Measurements from ENCODE around the gene ATN1.
"Not testable (repeated sequence)": the region's sequence is repeated elsewhere in the genome, so short reads cannot be mapped to it uniquely, and the experiment has no call there.

The ATN1 gene, protein sequence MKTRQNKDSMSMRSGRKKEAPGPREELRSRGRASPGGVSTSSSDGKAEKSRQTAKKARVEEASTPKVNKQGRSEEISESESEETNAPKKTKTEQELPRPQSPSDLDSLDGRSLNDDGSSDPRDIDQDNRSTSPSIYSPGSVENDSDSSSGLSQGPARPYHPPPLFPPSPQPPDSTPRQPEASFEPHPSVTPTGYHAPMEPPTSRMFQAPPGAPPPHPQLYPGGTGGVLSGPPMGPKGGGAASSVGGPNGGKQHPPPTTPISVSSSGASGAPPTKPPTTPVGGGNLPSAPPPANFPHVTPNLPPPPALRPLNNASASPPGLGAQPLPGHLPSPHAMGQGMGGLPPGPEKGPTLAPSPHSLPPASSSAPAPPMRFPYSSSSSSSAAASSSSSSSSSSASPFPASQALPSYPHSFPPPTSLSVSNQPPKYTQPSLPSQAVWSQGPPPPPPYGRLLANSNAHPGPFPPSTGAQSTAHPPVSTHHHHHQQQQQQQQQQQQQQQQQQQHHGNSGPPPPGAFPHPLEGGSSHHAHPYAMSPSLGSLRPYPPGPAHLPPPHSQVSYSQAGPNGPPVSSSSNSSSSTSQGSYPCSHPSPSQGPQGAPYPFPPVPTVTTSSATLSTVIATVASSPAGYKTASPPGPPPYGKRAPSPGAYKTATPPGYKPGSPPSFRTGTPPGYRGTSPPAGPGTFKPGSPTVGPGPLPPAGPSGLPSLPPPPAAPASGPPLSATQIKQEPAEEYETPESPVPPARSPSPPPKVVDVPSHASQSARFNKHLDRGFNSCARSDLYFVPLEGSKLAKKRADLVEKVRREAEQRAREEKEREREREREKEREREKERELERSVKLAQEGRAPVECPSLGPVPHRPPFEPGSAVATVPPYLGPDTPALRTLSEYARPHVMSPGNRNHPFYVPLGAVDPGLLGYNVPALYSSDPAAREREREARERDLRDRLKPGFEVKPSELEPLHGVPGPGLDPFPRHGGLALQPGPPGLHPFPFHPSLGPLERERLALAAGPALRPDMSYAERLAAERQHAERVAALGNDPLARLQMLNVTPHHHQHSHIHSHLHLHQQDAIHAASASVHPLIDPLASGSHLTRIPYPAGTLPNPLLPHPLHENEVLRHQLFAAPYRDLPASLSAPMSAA (N-terminal part only)

DNA sequence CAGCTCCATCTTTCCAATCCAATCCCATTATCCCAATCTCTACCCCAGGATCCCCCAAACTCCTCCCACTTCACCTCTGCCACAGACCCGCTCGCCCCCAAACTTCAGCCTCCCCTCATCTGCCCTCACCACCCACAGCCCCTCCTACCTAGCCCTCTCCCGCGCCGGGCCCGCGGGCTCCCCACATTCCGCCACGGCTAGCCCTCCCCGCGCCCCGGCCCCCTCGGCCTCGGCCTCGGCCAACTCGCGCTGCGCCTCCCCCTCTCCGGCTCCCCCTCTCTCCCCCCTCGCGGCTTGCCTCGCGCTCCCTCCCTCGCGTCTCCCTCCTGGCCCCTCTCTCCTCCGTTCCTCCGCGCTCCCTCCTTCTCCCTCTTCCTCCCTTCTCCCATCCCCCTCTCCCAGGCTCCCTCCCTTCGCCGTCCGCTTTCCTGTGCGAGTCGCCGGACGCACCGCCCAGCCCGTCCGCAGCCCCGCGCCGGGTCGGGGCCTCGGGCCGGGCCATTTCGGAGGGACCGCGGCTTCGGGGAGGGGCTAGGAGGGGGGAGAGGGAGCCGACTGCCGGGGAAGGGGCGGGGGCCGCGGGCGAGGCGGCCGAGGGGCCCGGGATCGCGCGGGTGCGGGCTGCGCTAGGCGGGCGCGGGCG is at the start of gene ATN1:
Gene ATN1, plus strand, starts transcription at position 581 of the 643 bp plus-strand sequence. CDS start 6,043 bp downstream, outside the sequence.
- peak; percentile 24 for ATAC-seq
- DNase-seq: peak; percentile 62

DNA sequence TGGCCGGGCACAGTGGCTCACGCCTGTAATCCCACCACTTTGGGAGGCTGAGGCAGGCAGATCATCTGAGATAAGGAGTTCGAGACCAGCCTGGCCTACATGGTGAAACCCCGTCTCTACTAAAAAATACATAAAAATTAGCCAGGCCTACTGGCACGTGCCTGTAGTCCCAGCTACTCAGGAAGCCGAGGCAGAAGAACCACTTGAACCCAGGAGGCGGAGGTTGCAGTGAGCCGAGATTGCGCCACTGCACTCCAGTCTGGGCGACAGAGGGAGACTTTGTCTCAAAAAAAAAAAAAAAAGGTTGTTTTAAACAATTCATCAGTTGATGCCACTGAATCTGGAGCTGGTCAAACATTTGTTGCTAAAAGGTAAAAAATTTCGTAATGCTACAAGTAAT is 47.9 kb upstream of the ATN1 start:
- ATAC-seq: not testable (repeated sequence)

DNA sequence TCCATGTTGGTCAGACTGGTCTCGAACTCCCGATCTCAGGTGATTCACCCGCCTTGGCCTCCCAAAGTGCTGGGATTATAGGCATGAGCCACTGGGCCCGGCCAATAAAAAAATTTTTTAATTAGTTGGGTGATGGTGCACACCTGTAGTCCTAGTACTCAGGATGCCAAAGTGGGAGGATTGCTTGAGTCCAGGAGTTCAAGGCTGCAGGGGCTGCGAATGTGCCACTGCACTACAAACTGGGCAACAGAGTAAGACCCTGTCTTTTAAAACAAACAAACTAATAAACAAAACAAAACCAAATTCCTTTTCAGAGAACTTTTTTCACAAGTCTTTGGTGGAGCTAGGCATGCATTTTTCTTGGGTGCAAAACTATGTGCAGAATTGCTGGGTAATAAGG is 44.5 kb upstream of the ATN1 start:
- DNase-seq (no peak), ATAC-seq (no peak)

More for the DNA sequence above, 47.9 kb upstream of the ATN1 start:
- not testable (repeated sequence) for DNase-seq

DNA sequence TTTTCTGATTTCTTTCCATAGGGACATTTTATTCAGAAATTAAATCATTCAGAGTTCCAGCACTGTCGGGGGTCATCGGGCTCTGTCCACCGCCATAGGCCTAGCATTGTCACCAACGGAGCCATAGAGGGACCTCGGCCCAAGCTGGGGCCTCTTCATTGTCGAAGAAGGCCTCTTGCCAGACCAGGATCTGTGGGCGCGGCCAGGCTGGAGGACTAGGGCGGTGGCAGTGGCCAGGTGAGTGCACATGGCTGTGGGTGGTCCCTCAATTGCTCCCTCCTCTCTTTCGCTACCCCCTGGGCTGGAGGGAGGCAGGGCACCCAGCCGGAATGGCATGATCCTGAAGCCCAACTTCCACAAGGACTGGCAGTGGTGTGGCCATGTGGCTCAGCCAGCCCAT is 44.1 kb upstream of the ATN1 start:
- DNase-seq: no peak
- ATAC-seq: no peak

DNA sequence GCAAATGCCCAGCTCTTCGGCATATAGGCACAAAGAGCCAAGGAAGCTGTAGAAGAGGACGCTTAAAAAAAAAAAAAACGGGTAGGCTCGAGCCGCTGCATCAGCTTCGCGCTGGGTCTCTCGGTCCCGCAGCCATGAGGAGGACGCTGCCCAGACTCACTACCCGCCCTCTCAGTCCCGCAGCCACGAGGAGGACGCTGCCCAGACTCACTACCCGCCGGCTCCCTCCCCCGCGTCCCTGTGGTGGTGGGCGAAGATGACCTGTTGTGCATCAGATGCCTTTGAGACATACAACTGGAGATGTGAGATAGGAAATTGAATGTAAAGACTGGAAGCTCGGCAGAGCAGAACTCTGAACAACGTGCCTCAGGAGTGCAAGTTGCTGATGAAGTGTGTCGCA is 43.2 kb upstream of the ATN1 start:
- DNase-seq (no peak), ATAC-seq (no peak)

DNA sequence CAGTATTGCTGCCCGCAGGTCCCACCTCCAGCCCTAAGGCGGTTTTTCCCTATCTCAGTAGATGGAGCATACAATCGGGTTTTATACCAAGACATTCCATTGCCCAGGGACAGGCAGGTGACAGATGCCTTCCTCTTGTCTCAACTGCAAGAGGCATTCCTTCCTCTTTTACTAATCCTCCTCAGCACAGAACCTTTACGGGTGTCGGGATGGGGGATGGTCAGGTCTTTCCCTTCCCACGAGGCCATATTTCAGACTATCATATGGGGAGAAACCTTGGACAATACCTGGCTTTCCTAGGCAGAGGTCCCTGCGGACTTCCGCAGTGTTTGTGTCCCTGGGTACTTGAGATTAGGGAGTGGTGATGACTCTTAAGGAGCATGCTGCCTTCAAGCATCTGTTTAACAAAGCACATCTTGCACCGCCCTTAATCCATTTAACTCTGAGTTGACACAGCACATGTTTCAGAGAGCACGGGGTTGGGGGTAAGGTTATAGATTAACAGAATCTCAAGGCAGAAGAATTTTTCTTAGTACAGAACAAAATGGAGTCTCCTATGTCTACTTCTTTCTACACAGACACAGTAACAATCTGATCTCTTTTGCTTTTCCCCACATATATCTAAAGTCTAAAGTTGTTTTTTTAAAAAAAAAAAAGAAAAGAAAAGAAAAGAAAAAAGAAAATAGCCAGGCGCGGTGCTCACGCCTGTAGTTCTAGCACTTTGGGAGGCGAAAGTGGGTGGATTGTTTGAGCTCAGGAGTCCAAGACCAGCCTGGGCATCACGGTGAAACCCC is 41.4 kb upstream of the ATN1 start:
- not testable (repeated sequence) for ATAC-seq, DNase-seq

DNA sequence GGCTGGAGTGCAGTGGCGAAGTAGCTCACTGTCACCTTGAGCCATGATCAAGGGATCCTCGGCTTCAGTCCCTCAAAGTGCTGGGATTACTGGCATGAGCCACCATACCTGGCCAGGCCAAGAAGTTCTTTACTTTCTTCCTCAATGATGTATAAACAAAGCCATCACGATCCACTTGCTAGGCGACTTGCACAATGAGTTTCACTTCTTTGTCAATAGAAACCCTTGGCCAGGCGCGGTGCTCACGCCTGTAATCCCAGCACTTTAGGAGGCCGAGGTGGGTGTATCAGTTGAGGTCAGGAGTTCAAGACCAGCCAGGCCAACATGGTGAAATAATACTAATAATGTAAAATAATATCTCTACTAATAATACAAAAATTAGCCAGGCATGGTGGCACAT is 40.3 kb upstream of the ATN1 start:
- no peak for ATAC-seq
- DNase-seq: no peak

DNA sequence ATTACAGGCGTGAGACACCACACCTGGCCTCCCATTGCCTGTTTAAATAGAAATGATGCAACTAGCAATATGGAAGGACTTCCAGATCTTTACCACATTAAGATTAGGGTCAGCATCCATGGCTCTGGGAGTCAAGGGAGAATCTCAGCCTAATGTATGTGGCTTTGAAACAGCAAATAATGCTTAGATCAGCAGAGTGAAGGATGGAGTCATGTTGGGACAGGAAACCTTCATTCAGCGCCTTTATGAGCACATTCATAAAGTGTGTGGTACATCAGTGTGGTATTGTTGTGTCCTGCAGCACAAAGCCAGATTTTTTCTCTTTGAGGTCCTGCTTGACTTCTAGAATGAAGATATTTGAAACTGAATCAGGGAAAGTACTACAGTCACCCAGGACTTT is 39.4 kb upstream of the ATN1 start:
- DNase-seq: no peak

DNA sequence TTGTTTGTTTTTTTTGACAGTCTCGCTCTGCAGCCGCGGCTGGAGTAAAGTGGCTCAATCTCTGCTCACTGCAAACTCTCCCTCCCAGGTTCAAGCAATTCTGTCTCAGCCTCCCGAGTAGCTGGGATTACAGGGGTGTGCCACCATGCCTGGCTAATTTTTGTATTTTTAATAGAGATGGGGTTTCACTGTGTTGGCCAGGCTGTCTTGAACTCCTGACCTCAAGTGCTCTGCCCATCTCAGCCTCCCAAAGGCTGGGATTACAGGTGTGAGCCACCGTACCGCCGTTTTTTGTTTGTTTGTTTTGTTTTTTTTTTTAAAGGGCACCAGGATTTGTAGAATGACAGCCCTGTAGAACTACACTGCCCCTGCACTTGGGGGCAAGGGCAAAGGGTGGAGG is 39.0 kb upstream of the ATN1 start:
- not testable (repeated sequence) for ATAC-seq

More for the DNA sequence above, 39.4 kb upstream of the ATN1 start:
- no peak for ATAC-seq

DNA sequence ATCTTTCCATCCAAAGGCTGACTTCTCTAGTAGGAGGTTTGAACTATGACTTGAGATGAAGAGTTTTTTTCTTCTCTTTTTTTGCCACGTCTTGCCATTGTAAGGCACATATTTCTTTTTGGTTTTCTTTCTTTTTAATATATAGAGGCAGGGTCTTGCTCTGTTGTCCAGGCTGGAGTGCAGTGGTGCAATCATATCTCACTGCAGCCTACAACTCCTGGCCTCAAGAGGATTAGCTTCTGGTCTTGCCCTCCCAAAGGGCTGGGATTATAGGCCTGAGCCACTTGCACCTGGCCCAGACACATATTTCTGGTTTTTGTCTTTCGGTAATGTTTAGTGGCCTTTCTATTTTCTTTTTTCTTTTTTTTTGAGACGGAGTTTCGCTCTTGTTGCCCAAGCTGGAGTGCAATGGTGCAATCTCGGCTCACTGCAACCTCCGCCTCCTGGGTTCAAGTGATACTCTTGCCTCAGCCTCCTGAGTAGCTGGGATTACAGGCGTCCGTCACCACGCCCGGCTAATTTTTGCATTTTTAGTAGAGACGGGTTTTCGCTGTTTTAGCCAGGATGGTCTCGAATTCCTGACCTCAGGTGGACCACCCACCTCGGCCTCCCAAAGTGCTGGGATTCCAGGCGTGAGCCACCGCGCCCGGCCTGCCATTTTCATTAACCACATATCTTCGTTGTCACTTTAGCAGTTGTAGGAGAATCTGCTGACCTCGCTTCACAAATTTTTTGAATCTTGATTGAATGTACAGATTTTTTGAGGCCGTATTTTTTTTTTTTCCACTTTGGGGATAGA is 37.8 kb upstream of the ATN1 start:
- DNase-seq, ATAC-seq: not testable (repeated sequence)

More for the DNA sequence above, 39.0 kb upstream of the ATN1 start:
- DNase-seq: not testable (repeated sequence)

DNA sequence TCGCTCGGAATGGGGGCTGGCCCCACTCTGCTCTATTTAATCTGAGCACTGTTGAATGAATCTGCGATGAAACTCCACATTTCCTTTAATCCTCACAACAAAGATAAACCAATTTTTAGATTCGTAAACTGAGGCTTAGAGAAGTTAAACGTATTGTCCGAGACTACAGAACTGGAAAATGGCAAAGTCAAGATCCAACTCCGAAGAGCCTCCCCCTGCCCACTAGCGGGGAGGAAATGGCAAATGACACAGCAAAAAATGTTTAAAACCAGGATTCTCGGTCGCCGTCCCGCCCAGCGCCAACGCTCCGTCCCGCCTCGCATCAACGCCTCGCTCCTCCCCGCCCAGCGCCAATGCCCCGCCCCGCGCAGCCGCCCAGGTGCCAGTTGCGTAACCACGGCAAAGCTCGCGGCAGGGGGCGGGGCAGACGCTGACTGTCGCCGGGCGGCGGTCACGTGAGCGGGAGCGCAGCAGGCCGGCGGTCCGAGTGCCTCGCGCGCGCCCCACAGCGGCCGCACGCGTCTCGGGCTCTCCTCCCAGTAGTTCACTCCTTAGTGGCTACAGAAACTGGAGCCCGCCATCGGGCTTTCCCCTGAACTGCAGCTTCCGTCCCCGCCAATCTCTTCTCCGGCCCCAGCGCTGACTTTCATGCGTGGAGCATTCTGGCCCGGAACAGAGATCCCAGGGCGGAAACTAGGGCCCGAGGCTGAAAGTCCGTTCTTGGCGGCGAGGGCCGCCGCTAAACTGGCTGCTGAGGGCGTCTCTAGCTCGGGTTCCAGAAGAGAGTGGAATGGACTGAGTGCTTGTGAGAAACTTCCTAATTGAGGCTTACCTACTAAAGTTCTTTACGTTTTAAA is 36.7 kb upstream of the ATN1 start:
- peak; percentile 100 for DNase-seq
- ATAC-seq: peak; percentile 97

DNA sequence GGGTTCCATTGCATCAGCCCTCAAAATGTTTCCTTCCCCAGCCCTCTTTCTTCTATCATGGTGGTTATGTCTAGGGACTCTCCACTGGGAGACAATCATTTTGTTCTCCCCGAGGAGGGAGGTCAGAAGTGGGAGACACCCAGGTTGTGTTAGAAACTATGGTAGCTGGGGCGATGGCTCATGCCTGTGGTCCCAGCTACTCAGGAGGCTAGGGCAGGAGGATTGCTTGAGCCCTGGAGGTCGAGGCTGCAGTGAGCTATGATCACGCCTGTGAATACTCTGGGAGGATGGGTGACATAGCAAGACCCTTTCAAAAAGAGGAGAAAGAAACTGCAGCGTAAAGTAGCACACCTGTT is 36.1 kb upstream of the ATN1 start:
- DNase-seq: peak; percentile 34
- ATAC-seq: peak; percentile 8

DNA sequence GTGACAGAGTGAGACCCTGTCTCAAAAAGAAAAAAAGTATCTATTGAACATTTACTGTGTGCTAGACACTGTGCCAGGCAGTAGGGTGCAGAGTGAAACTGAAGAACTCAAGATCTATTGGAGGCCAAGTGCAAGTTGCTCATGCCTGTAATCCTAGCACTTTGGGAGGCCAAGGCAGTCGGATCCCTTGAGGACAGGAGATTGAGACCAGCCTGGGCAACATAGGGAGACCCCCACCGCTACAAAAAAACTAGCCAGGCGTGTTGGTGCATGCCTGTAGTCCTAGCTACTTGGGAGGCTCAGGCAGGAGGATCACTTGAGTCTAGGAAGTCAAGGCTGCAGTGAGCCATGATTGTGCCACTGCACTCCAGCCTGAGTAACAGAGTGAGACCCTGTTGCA is 35.1 kb upstream of the ATN1 start:
- DNase-seq, ATAC-seq: not testable (repeated sequence)

DNA sequence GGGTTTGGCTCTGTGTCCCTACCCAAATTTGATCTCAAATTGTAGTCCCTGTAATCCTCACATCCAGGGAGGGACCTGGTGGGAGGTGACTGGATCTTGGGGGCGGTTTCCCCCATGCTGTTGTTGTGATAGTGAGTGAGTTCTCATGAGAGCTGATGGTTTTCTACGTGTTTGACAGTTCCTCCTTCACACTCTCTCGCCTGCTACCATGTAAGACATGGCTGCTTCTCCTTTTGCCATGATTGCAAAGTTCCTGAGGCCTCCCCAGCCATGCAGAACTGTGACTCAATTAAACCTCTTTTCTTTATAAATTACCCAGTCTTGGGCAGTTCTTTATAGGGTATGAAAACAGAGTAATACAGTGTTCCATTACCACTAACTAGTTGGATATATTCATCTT is 33.4 kb upstream of the ATN1 start:
- DNase-seq (no peak), ATAC-seq (no peak)

DNA sequence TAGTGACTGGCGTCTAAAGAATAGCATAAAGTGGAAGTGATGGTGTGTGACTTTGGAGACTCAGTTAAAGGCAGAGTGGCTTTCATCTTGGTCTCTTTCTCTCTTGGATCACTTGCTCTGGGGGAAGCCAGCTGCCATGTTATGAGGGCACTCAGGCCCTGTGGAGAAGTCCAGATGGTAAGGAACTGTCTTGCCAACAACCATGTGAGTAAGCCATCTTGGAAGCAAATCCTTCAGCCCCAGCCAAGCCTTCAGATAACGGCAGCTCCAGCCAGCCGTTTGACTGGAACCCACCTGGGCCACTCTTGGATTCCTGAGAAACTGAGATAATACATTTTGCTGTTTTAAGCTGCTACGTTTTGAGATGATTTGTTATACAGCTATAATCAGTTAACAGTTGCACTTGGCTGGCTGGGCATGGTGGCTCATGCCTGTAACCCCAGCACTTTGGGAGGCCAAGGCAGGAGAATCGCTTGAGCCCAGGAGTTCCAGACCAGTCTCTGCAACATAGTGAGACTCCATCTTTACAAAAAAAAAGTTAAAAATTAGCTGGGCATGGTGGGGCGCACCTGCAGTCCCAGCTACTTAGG is 30.8 kb upstream of the ATN1 start:
- DNase-seq (no peak), ATAC-seq (no peak)

DNA sequence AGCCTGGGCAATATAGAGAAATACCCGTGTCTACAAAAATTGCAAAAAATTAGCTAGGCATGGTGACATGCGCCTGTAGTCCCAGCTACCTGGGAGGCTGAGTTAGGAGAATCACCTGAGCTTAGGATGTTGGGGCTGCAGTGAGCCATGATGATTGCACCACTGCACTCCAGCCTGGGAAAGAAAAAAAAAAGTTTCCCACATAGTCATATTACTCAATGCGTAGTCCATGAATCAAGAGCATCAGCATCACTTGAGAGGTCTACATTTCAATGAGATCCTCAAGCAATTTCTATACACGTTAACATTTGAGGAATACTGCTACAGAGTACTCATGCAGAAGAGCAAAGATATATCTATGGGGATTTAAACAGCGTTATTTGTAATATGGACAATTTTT is 28.3 kb upstream of the ATN1 start:
- DNase-seq: no peak
- no peak for ATAC-seq

DNA sequence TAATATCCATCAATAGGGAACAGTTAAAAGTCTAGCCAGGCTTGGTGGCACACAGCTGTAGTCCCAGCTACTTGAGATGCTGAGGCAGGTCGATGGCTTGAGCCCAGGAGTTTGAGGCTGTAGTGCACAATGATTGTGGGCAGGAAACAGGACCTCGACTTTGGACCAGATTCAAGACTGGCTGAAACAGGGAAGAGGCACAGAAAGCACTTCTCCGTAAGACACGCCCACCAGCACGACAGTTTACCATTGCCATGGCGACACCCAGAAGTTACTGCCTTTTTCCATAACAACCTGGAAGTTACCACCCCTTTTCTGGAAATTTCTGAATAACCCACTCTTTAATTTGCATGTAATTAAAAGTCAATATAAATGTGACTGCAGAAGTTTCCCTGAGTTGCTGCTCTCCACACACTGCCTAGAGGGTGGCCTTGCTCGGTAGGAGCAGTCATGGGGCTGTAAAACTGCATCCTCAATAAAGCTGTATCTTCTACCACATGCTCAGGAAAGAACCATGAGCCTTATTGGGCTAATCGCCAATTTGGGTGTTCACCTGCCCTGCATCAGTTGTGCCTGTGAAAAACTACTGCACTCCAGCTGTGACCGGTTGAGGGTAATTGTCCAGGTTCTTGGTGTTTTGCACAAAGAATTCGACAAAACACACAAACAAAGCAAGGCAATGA is 27.8 kb upstream of the ATN1 start:
- DNase-seq (no peak), ATAC-seq (no peak)

DNA sequence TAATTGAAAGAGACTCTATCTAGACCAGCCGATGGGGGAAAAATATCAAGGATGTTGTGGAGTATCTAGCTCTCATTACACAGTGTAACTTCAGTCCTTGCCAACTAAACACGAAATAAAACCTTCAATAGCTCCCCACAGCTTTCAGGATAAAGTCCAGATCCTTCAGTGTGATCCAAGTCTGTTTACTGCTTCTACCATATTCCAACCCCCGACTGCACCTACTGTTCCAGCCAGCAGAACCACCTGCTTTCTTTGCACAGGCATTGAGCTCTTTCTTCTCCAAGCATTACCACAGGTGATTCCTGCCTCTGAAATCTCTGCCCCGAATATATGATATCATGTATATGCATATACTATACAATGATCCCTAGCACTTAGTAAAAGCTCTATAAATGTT is 25.3 kb upstream of the ATN1 start:
- ATAC-seq (no peak), DNase-seq (no peak)

Data from stimulated activated naive CD8-positive, alpha-beta T cell treated with anti-CD3 and anti-CD28 coated beads, Interleukin-15, Interleukin-2, amounts not matched to agents 100 U/mL and 50 U/mL, for 24 hours (primary cell).